CD4-positive, alpha-beta T cell treated with Interleukin-15 for 4 hours (primary cell): Measurements from ENCODE around the gene AHNAK.

Experiments
- DNase-seq: peaks from one replicate; pipeline ENCODE4 v3.0.0-alpha.2; 2020; ENCODE audit warnings: low spot score

AHNAK gene

GRCh38 chr11:62435846-62436660 is 110.6 kb downstream of the AHNAK start:
- DNase-seq = no peak

GRCh38 chr11:62433904-62434276 is 112.7 kb downstream of the AHNAK start:
- DNase-seq = no peak

- DNase-seq = no peak
Measured at GRCh38 chr11:62433141-62433903, 113.3 kb downstream of the AHNAK start.

GRCh38 chr11:62432695-62433094 is 113.9 kb downstream of the AHNAK start:
- DNase-seq = no peak

- DNase-seq = no peak
Measured at GRCh38 chr11:62431171-62431901, 115.3 kb downstream of the AHNAK start.

- no peak for DNase-seq
Measured at GRCh38 chr11:62430425-62430824, 116.2 kb downstream of the AHNAK start.

- DNase-seq = no peak
Measured at GRCh38 chr11:62428871-62429560, 117.6 kb downstream of the AHNAK start.

- DNase-seq = no peak
Measured at GRCh38 chr11:62427630-62428233, 118.9 kb downstream of the AHNAK start.

- DNase-seq = no peak
Measured at GRCh38 chr11:62423012-62423411, 123.6 kb downstream of the AHNAK start.

- no peak for DNase-seq
Measured at GRCh38 chr11:62421996-62422395, 124.6 kb downstream of the AHNAK start.

GRCh38 chr11:62420882-62421281 is 125.7 kb downstream of the AHNAK start:
- DNase-seq = no peak

GRCh38 chr11:62419943-62420342 is 126.7 kb downstream of the AHNAK start:
- no peak for DNase-seq

GRCh38 chr11:62419314-62419929 is 127.2 kb downstream of the AHNAK start:
- no peak for DNase-seq

- DNase-seq = no peak
Measured at GRCh38 chr11:62418733-62419132, 127.9 kb downstream of the AHNAK start, which contains the start of gene SCGB1A1. Gene SCGB1A1 (plus strand): TSS chr11:62419033. CDS start chr11:62419096, 63 bp downstream.

GRCh38 chr11:62418136-62418535 is 128.5 kb downstream of the AHNAK start:
- DNase-seq = no peak

GRCh38 chr11:62416596-62416995 is 130.0 kb downstream of the AHNAK start:
- no peak for DNase-seq

- DNase-seq = no peak
Measured at GRCh38 chr11:62413060-62413696, 133.4 kb downstream of the AHNAK start.

- no peak for DNase-seq
Measured at GRCh38 chr11:62411524-62411923, 135.1 kb downstream of the AHNAK start.

- DNase-seq = no peak
Measured at GRCh38 chr11:62410972-62411371, 135.6 kb downstream of the AHNAK start.

- no peak for DNase-seq
Measured at GRCh38 chr11:62409831-62410230, 136.8 kb downstream of the AHNAK start.

- no peak for DNase-seq
Measured at GRCh38 chr11:62406034-62406433, 140.6 kb downstream of the AHNAK start.
